Prostate gland (tissue), 2 donors: Measurements from ENCODE around the gene NINJ1.

ENCODE experiments used
- CTCF ChIP-seq, 4 experiments: fragments of 200-600 bp in 2 of 4; fragments of 450-650 bp in 2 of 4; sonication (generic) in 2 of 4; IDR thresholded peaks; 1 replicate in 3 of 4; 2 replicates in 1 of 4; pipeline ENCODE4 v1.5.1; 2016 to 2019; ENCODE audit warnings: antibody characterized with exemption in 4 of 4, mild to moderate bottlenecking in 2 of 4, moderate library complexity in 2 of 4
- POLR2AphosphoS5 ChIP-seq: sonication (generic); formaldehyde crosslinking; IDR thresholded peaks from one replicate; pipeline ENCODE4 v1.6.1; 2017; ENCODE audit warnings: antibody characterized with exemption

GRCh38 chr9:93151097-93151784, 17.2 kb upstream of the NINJ1 start:
- no peak for TF ChIP-seq CTCF (IDR thresholded peaks at IDR 0.05)
- no peak for TF ChIP-seq POLR2AphosphoS5
